HepG2 (cell line): ENCODE data around the gene CTNND2. TPM values are rescaled to one million over a fixed set of nuclear protein-coding genes. Genes with fewer than 3 reads are reported as not detected.

ENCODE experiments used
- ATAC-seq: fragments of 200-7000 bp; cut with Tn5 transposase; 3 replicates; pipeline ENCODE4 v1.9.1; 2020; ENCODE audit warnings: mild to moderate bottlenecking, moderate library complexity
- BruUV-seq: library from RNA; stranded (reverse); fragments of 400-500 nt; replicated peaks from 2 replicates; lab custom pipeline; 2021; lab: Mats Ljungman, UMichigan
- CTCF ChIA-PET: fragments of 300-600 bp; formaldehyde crosslinking; extraction: SDS; loops from one replicate; lab custom pipeline; 2021; ENCODE audit warnings: low total read pairs, inconsistent platforms, low intra/inter-chr PET ratio; lab: Yijun Ruan, JAX
- POLR2A ChIA-PET: fragments of 350-600 bp; sonication (Branson Sonifier 250); formaldehyde crosslinking; loops from one replicate; lab custom pipeline; 2020; ENCODE audit warnings: antibody characterized with exemption, inconsistent platforms; lab: Yijun Ruan, JAX
- DNase-seq: peaks from one replicate; pipeline ENCODE4 v3.0.0-alpha.2; 2015; ENCODE audit warnings: low spot score
- FAIRE-seq: peaks from 3 replicates; lab custom pipeline; 2011; peaks lifted over from hg19 to GRCh38; lab: Jason Lieb, UNC
- H2AFZ ChIP-seq: one replicate; pipeline ENCODE4 v1.6.1; 2011; ENCODE audit warnings: low read length, inconsistent platforms
- H3K27ac ChIP-seq: fragments of 300-600 bp; 3 replicates; pipeline ENCODE4 v1.8.0; 2011; ENCODE audit warnings: mixed run types, mild to moderate bottlenecking, mixed read lengths, low read length, inconsistent platforms; ENCODE audit not compliant: insufficient read depth; ENCODE audit errors: extremely low read length
- H3K27me3 ChIP-seq, 2 experiments: fragments of 200-600 bp in 1 of 2; 2 replicates in 1 of 2; 3 replicates in 1 of 2; pipeline versions ENCODE4 v1.6.0 to v1.8.0; 2011; ENCODE audit warnings: low read length in 2 of 2, mild to moderate bottlenecking in 2 of 2, moderate library complexity in 2 of 2, inconsistent platforms in 1 of 2; ENCODE audit not compliant: insufficient read depth in 2 of 2, control insufficient read depth in 1 of 2
- H3K36me3 ChIP-seq, 2 experiments: fragments of 200-600 bp in 1 of 2; replicated peaks in 1 of 2; 2 replicates in 1 of 2; 3 replicates in 1 of 2; pipeline versions ENCODE4 v1.5.1 to v1.8.0; 2011; ENCODE audit warnings: low read length in 2 of 2, inconsistent platforms in 1 of 2; ENCODE audit not compliant: insufficient read depth in 2 of 2, control insufficient read depth in 1 of 2
- H3K4me1 ChIP-seq: 2 replicates; pipeline ENCODE4 v1.5.1; 2012; ENCODE audit warnings: low read length, inconsistent platforms; ENCODE audit not compliant: insufficient read depth
- H3K4me2 ChIP-seq: 2 replicates; pipeline ENCODE4 v1.6.0; 2011; ENCODE audit warnings: low read depth, low read length, inconsistent platforms
- H3K4me3 ChIP-seq, 3 experiments: fragments of 200-600 bp in 1 of 3; sonication (generic), shearing (Covaris generic) in 1 of 3; replicated peaks in 1 of 3; 2 replicates each; pipeline ENCODE4 v1.5.1; 2011 to 2016; ENCODE audit warnings: low read length in 3 of 3, inconsistent platforms in 2 of 3, low read depth in 2 of 3, mild to moderate bottlenecking in 2 of 3, control low read depth in 1 of 3, mixed read lengths in 1 of 3; ENCODE audit not compliant: insufficient read depth in 1 of 3
- H3K79me2 ChIP-seq: one replicate; pipeline ENCODE4 v1.6.1; 2011; ENCODE audit warnings: low read length, inconsistent platforms; ENCODE audit not compliant: insufficient read depth
- H3K9ac ChIP-seq: 2 replicates; pipeline ENCODE4 v1.6.0; 2011; ENCODE audit warnings: mild to moderate bottlenecking, low read depth, low read length, inconsistent platforms; ENCODE audit not compliant: insufficient read depth
- H3K9me3 ChIP-seq: 2 replicates; pipeline ENCODE4 v1.5.1; 2012; ENCODE audit warnings: mild to moderate bottlenecking, low read length
- H4K20me1 ChIP-seq: 2 replicates; pipeline ENCODE4 v1.6.0; 2011; ENCODE audit warnings: inconsistent platforms, mild to moderate bottlenecking, low read length, moderate library complexity; ENCODE audit not compliant: insufficient read depth
- CREB1 ChIP-seq, 2 experiments: fragments of 450-650 bp in 1 of 2; IDR thresholded peaks; 2 replicates each; pipeline ENCODE4 v1.6.1; 2016 to 2017; ENCODE audit warnings: control low read depth in 1 of 2, mild to moderate bottlenecking in 1 of 2, missing compliant biosample characterization in 1 of 2, missing genetic modification characterization in 1 of 2
- GZF1 ChIP-seq: sonication (generic); formaldehyde crosslinking; IDR thresholded peaks from 2 replicates; pipeline ENCODE4 v1.5.1; 2020; ENCODE audit warnings: mild to moderate bottlenecking, missing genetic modification reagents
- MEF2D ChIP-seq: sonication (generic); formaldehyde crosslinking; IDR thresholded peaks from 2 replicates; pipeline ENCODE4 v1.5.1; 2020; ENCODE audit warnings: mild to moderate bottlenecking, missing genetic modification reagents
- NCOR1 ChIP-seq: fragments of 200-600 bp; sonication (generic); IDR thresholded peaks from 2 replicates; pipeline ENCODE4 v1.7.0; 2017; ENCODE audit warnings: antibody characterized with exemption, low read length, borderline replicate concordance
- PHF21A ChIP-seq: sonication (generic); formaldehyde crosslinking; IDR thresholded peaks from 2 replicates; pipeline ENCODE4 v1.5.0; 2020; ENCODE audit warnings: mild to moderate bottlenecking, missing genetic modification reagents
- XBP1 ChIP-seq: sonication (generic); formaldehyde crosslinking; IDR thresholded peaks from 2 replicates; pipeline ENCODE4 v1.5.0; 2020; ENCODE audit warnings: missing genetic modification reagents
- ZMYM2 ChIP-seq: sonication (generic); formaldehyde crosslinking; IDR thresholded peaks from 2 replicates; pipeline ENCODE4 v1.8.0; 2022; ENCODE audit warnings: mild to moderate bottlenecking, missing genetic modification reagents
- ZNF224 ChIP-seq: sonication (generic); formaldehyde crosslinking; IDR thresholded peaks from 2 replicates; pipeline ENCODE4 v1.5.0; 2020; ENCODE audit warnings: mild to moderate bottlenecking, missing genetic modification reagents
- ZNF569 ChIP-seq: sonication (generic); formaldehyde crosslinking; IDR thresholded peaks from 2 replicates; pipeline ENCODE4 v1.5.0; 2020; ENCODE audit warnings: mild to moderate bottlenecking, missing genetic modification reagents, moderate library complexity, borderline replicate concordance
- ZNF605 ChIP-seq: sonication (generic); formaldehyde crosslinking; IDR thresholded peaks from 2 replicates; pipeline ENCODE4 v1.8.0; 2022; ENCODE audit warnings: mild to moderate bottlenecking, missing genetic modification reagents
- ZSCAN25 ChIP-seq: sonication (generic); formaldehyde crosslinking; IDR thresholded peaks from 2 replicates; pipeline ENCODE4 v1.8.0; 2022; ENCODE audit warnings: mild to moderate bottlenecking, missing genetic modification reagents
- WGBS: methylation state at CpG from one replicate; pipeline ENCODE4 v1.1.6; 2017; ENCODE audit warnings: low lambda C conversion rate; 5-methylcytosine and 5-hydroxymethylcytosine counted together
- in situ Hi-C: cut with HindIII; loops from 2 replicates; pipeline ENCODE4 v1.10.0; 2017; ENCODE audit warnings: low pct_unique_long_range_greater_than_20kb; ENCODE audit not compliant: extremely low pct_ligation_motif_present
- intact Hi-C: fragments of 100-400 bp; cut with micrococcal nuclease; formaldehyde crosslinking; loops from one replicate; pipeline ENCODE4 v1.10.0; 2022; ENCODE audit not compliant: unreplicated experiment
- polyA plus RNA-seq, 8 experiments: library from polyadenylated mRNA; depleted of rRNA in 3 of 8; stranded (reverse) in 7 of 8; unstranded in 1 of 8; fragments of >200 nt; fragmentation: Illumina TruSeq in 4 of 8; extraction: Trizol in 4 of 8; gene quantifications; 2 replicates each; pipeline versions ENCODE4 v1.2.1 to v1.2.3, GENCODE V29; 2011 to 2016; ENCODE audit warnings: low read depth in 4 of 8, missing spikeins in 1 of 8, mixed read lengths in 1 of 8; ENCODE audit not compliant: insufficient read depth in 1 of 8
- total RNA-seq, 5 experiments: library from RNA; depleted of rRNA; stranded (reverse); fragments of >200 nt; fragmentation: Illumina TruSeq; extraction: Trizol; gene quantifications; 2 replicates each; pipeline ENCODE4 v1.2.3, GENCODE V29; 2016; ENCODE audit warnings: low read depth in 1 of 5

The CTNND2 gene
- total and polyA plus RNA-seq, 2 of the 13 experiments (the other 11 are each of a cell fraction or from before 2014, with no cell fraction given): not detected

- TF ChIP-seq NCOR1 (no peak), ZNF224 (CRISPR knock-in tag) (no peak), GZF1 (CRISPR knock-in tag) (no peak)
These were observed 114.0 kb downstream of the CTNND2 start (continued) for GRCh38 chr5:11790201-11790600.

GRCh38 chr5:11785771-11786352 lies 118.4 kb downstream of the CTNND2 start:
- Histone ChIP-seq H3K27me3 (no peaks in the 10 kb centered on the region), H2AFZ (no peak overlapping the region), H3K27ac (no peak overlapping the region), H3K36me3 (no peaks in the 10 kb centered on the region), H3K4me1 (no peaks in the 10 kb centered on the region), H4K20me1 (no peaks in the 10 kb centered on the region), H3K4me2 (no peak overlapping the region), H3K9ac (no peak overlapping the region), H3K79me2 (no peaks in the 10 kb centered on the region), H3K9me3 (no peaks in the 10 kb centered on the region; the same call in 1 of the 2 replicates)
- ATAC-seq: no peak
- in situ Hi-C loops (no loop called here), intact Hi-C loops (no loop called here)
- no CpG with 5 or more reads among the region's 6 CpGs for WGBS
- CTCF ChIA-PET: no interaction called here
- no TSS peak for BruUV-seq
- FAIRE-seq: no peak
- no peak for DNase-seq
- POLR2A ChIA-PET: no interaction called here
- TF ChIP-seq ZNF605 (CRISPR knock-in tag) (no peak), CREB1 (IDR thresholded peaks at IDR 0.05) (no peak), CREB1 (CRISPR knock-in tag; IDR thresholded peaks at IDR 0.05) (no peak), XBP1 (no peak), ZNF224 (CRISPR knock-in tag) (no peak), MEF2D (CRISPR knock-in tag) (no peak), ZNF569 (CRISPR knock-in tag) (no peak), PHF21A (CRISPR knock-in tag) (no peak), ZMYM2 (no peak), ZSCAN25 (no peak)
- TF ChIP-seq, all 625 proteins: peak for 0
- H3K4me3 ChIP-seq: no peak overlapping the region
